ENCODE data around the gene C11orf24. TPM values are rescaled to one million over a fixed set of nuclear protein-coding genes. Genes with fewer than 3 reads are reported as not detected.

The C11orf24 gene
- total RNA-seq, 2 experiments from 2014 or later = 38.0 to 40.7 TPM

- DNase-seq = no peak
- intact Hi-C loops (cut with micrococcal nuclease) = no loop called here
- ChIA-PET CTCF (interaction anchor here (1.7 kb wide), 1 partner anchor 17 kb away, joined by 4 read pairs; no protein-coding TSS in a partner anchor), POLR2A (interaction anchor here (0.8 kb wide), 1 partner anchor 22 kb away, joined by 3 read pairs; no protein-coding TSS in a partner anchor)
- H3K9me3 Mint-ChIP-seq = no peaks in the 10 kb centered on the region
- no peak overlapping the region for H3K27ac Mint-ChIP-seq
- H3K4me1 Mint-ChIP-seq (ENCODE audit: low read depth) = peaks cover 24% of the 10 kb centered on the region
- ATAC-seq = no peak
- H3K27me3 Mint-ChIP-seq = no peaks in the 10 kb centered on the region
- peaks cover 3% of the 10 kb centered on the region for H3K36me3 Mint-ChIP-seq (ENCODE audit: low read depth)
- no peak for TF ChIP-seq CTCF (IDR thresholded peaks at IDR 0.05)
- H3K4me3 Mint-ChIP-seq = no peak overlapping the region
Observed at GRCh38 chr11:68274306-68274705, 2.5 kb upstream of the C11orf24 start.

- Mint-ChIP-seq H3K27ac (peak overlapping the region; percentile 90), H3K4me1 (ENCODE audit: low read depth) (peaks cover 29% of the 10 kb centered on the region), H3K36me3 (ENCODE audit: low read depth) (peaks cover 8% of the 10 kb centered on the region), H3K27me3 (no peaks in the 10 kb centered on the region), H3K9me3 (no peaks in the 10 kb centered on the region), H3K4me3 (peak overlapping the region; percentile 82)
- ATAC-seq = no peak
- CTCF ChIA-PET = interaction anchor here (3.9 kb wide), 1 partner anchor 24 kb away, joined by 46 read pairs; no protein-coding TSS in a partner anchor
- POLR2A ChIA-PET = no interaction called here
- TF ChIP-seq CTCF (IDR thresholded peaks at IDR 0.05) = no peak
- intact Hi-C loops (cut with micrococcal nuclease) = no loop called here
- no peak for DNase-seq
Observed at GRCh38 chr11:68273026-68273738, 1.4 kb upstream of the C11orf24 start.

- peak; percentile 73 for TF ChIP-seq CTCF (IDR thresholded peaks at IDR 0.05)
- intact Hi-C loops (cut with micrococcal nuclease) = no loop called here
- Mint-ChIP-seq H3K27me3 (no peaks in the 10 kb centered on the region), H3K4me3 (peak overlapping the region; percentile 82), H3K27ac (peak overlapping the region; percentile 90), H3K9me3 (no peaks in the 10 kb centered on the region), H3K4me1 (ENCODE audit: low read depth) (peaks cover 29% of the 10 kb centered on the region), H3K36me3 (ENCODE audit: low read depth) (peaks cover 20% of the 10 kb centered on the region)
- ChIA-PET CTCF (interaction anchor here (0.7 to 3.9 kb wide), 15 partner anchors 13 to 240 kb away, joined by 3 to 46 read pairs (median 4); no protein-coding TSS in a partner anchor), POLR2A (interaction anchor here (0.7 to 3.6 kb wide), 6 partner anchors 10 to 238 kb away, joined by 3 to 11 read pairs (median 4); no protein-coding TSS in a partner anchor)
- DNase-seq (peak; percentile 80), ATAC-seq (peak; percentile 58)
Observed at GRCh38 chr11:68271023-68271780, 571 bp downstream of the C11orf24 start.

GRCh38 chr11:68270196-68271022 is 1.4 kb downstream of the C11orf24 start:
- Mint-ChIP-seq H3K27ac (peak overlapping the region; percentile 90), H3K4me3 (peak overlapping the region; percentile 82), H3K4me1 (ENCODE audit: low read depth) (peaks cover 27% of the 10 kb centered on the region), H3K9me3 (no peaks in the 10 kb centered on the region), H3K27me3 (no peaks in the 10 kb centered on the region), H3K36me3 (ENCODE audit: low read depth) (peaks cover 20% of the 10 kb centered on the region)
- TF ChIP-seq CTCF (IDR thresholded peaks at IDR 0.05) = no peak
- ATAC-seq = no peak
- no peak for DNase-seq
- ChIA-PET CTCF (interaction anchor here (0.7 to 3.9 kb wide), 13 partner anchors 12 to 61 kb away, joined by 3 to 46 read pairs (median 4); no protein-coding TSS in a partner anchor), POLR2A (interaction anchor here (1.1 to 3.6 kb wide), 4 partner anchors 13 to 239 kb away, joined by 3 to 11 read pairs (median 4); no protein-coding TSS in a partner anchor)
- intact Hi-C loops (cut with micrococcal nuclease) = no loop called here

All from activated CD8-positive, alpha-beta T cell treated with anti-CD3 and anti-CD28 coated beads for 36 hours (primary cell).